B cell (primary cell): ENCODE data around the gene CPXM1. TPM values are rescaled to one million over a fixed set of nuclear protein-coding genes. Genes with fewer than 3 reads are reported as not detected.
"Not testable (repeated sequence)": the region's sequence is repeated elsewhere in the genome, so short reads cannot be mapped to it uniquely, and the experiment has no call there.

Experiments used
- ATAC-seq: fragments of 200-7000 bp; cut with Tn5 transposase; one replicate; pipeline ENCODE4 v1.10.0; 2021; ENCODE audit warnings: low read depth, mild to moderate bottlenecking, moderate number of reproducible peaks, moderate library complexity
- CTCF ChIA-PET: fragments of 350-600 bp; sonication (Branson Sonifier 250); formaldehyde crosslinking; loops from one replicate; lab custom pipeline; 2021; ENCODE audit warnings: antibody characterized with exemption, inconsistent platforms; lab: Charles Lee
- POLR2A ChIA-PET: fragments of 350-600 bp; sonication (Branson Sonifier 250); formaldehyde crosslinking; loops from one replicate; lab custom pipeline; 2021; ENCODE audit warnings: antibody characterized with exemption; lab: Charles Lee
- DNase-seq: peaks from one replicate; pipeline ENCODE4 v3.0.0; 2013
- H2AFZ ChIP-seq: 2 replicates; pipeline ENCODE4 v1.6.1; 2012; ENCODE audit warnings: mild to moderate bottlenecking, low read depth, low read length; ENCODE audit not compliant: insufficient read depth, poor library complexity, severe bottlenecking
- H3K27ac ChIP-seq, 2 donors: 1 replicate in 1 of 2; 2 replicates in 1 of 2; pipeline ENCODE4 v1.5.1; 2012 to 2013; ENCODE audit warnings: low read length in 2 of 2, mild to moderate bottlenecking in 2 of 2, moderate library complexity in 1 of 2
- H3K27me3 ChIP-seq, 4 experiments: fragments of 200-600 bp in 1 of 4; sonication (generic) in 1 of 4; replicated peaks in 1 of 4; 1 replicate in 2 of 4; 2 replicates in 2 of 4; pipeline versions ENCODE4 v1.6.1 to v1.7.0; 2013 to 2016; ENCODE audit warnings: low read length in 3 of 4, mild to moderate bottlenecking in 2 of 4, mixed read lengths in 1 of 4, moderate library complexity in 1 of 4; ENCODE audit not compliant: insufficient read depth in 4 of 4, control insufficient read depth in 3 of 4; ENCODE audit errors: control extremely low read depth in 1 of 4
- H3K36me3 ChIP-seq, 2 experiments: replicated peaks in 1 of 2; 1 replicate in 1 of 2; 2 replicates in 1 of 2; pipeline versions ENCODE4 v1.6.1 to v1.7.1; 2013; ENCODE audit warnings: low read length in 1 of 2; ENCODE audit not compliant: insufficient read depth in 2 of 2, control insufficient read depth in 1 of 2; ENCODE audit errors: control extremely low read depth in 1 of 2, extremely low read depth in 1 of 2
- H3K4me1 ChIP-seq, 2 donors: fragments of 200-600 bp in 1 of 2; sonication (generic) in 1 of 2; 1 replicate in 1 of 2; 2 replicates in 1 of 2; pipeline versions ENCODE4 v1.5.1 to v1.6.1; 2013 to 2017; ENCODE audit warnings: low read length in 2 of 2; ENCODE audit not compliant: control insufficient read depth in 2 of 2, insufficient read depth in 2 of 2
- H3K4me2 ChIP-seq: replicated peaks from 2 replicates; pipeline ENCODE3; 2012; ENCODE audit warnings: mild to moderate bottlenecking, low read depth, low read length; ENCODE audit not compliant: poor library complexity, severe bottlenecking
- H3K4me3 ChIP-seq, 5 experiments: fragments of 200-600 bp in 1 of 5; sonication (generic) in 1 of 5; 1 replicate in 3 of 5; 2 replicates in 2 of 5; pipeline versions ENCODE4 v1.5.1 to v1.7.0; 2011 to 2016; ENCODE audit warnings: low read length in 4 of 5, mild to moderate bottlenecking in 4 of 5, low read depth in 2 of 5, control low read depth in 1 of 5, moderate library complexity in 1 of 5; ENCODE audit not compliant: insufficient read depth in 1 of 5; ENCODE audit errors: control extremely low read depth in 1 of 5, extremely low read depth in 1 of 5
- H3K79me2 ChIP-seq: fragments of 200-600 bp; sonication (generic); one replicate; pipeline ENCODE4 v1.6.0; 2016; ENCODE audit warnings: low read length; ENCODE audit not compliant: control insufficient read depth, insufficient read depth
- H3K9ac ChIP-seq: fragments of 200-600 bp; sonication (generic); 2 replicates; pipeline ENCODE4 v1.6.1; 2017; ENCODE audit warnings: mild to moderate bottlenecking, low read length, moderate library complexity
- H3K9me3 ChIP-seq, 3 donors: one replicate each; pipeline versions ENCODE4 v1.6.1 to v1.7.1; 2013; ENCODE audit warnings: low read length in 2 of 3; ENCODE audit not compliant: control insufficient read depth in 2 of 3, insufficient read depth in 1 of 3; ENCODE audit errors: control extremely low read depth in 1 of 3
- H4K20me1 ChIP-seq: 2 replicates; pipeline ENCODE4 v1.6.0; 2012; ENCODE audit warnings: mild to moderate bottlenecking, low read length; ENCODE audit not compliant: insufficient read depth, control insufficient read depth, poor library complexity, severe bottlenecking
- H3K27ac Mint-ChIP-seq: one replicate; pipeline ENCODE4 v1.8.0; 2021; ENCODE audit warnings: mixed read lengths
- H3K27me3 Mint-ChIP-seq: one replicate; pipeline ENCODE4 v1.8.0; 2021; ENCODE audit warnings: mixed read lengths
- H3K4me1 Mint-ChIP-seq: one replicate; pipeline ENCODE4 v1.8.0; 2021; ENCODE audit warnings: mixed read lengths
- H3K4me3 Mint-ChIP-seq: one replicate; pipeline ENCODE4 v1.8.0; 2021; ENCODE audit warnings: mixed read lengths
- H3K9me3 Mint-ChIP-seq: one replicate; pipeline ENCODE4 v1.8.0; 2022; ENCODE audit warnings: mixed read lengths; ENCODE audit not compliant: insufficient read depth
- CTCF ChIP-seq: fragments of 200-600 bp; IDR thresholded peaks from one replicate; pipeline ENCODE4 v1.8.0; 2022; ENCODE audit warnings: antibody characterized with exemption, mild to moderate bottlenecking
- EZH2 ChIP-seq: IDR thresholded peaks from 2 replicates; pipeline ENCODE4 v1.6.1; 2012; ENCODE audit warnings: borderline replicate concordance, low read depth, mild to moderate bottlenecking, moderate library complexity, low read length; ENCODE audit not compliant: insufficient read depth, poor library complexity, severe bottlenecking
- WGBS: methylation state at CpG from one replicate; pipeline ENCODE4 v1.1.5; 2013; ENCODE audit warnings: missing lambda C conversion rate; ENCODE audit not compliant: insufficient coverage; 5-methylcytosine and 5-hydroxymethylcytosine counted together
- intact Hi-C: fragments of 100-400 bp; cut with micrococcal nuclease; formaldehyde crosslinking; loops from one replicate; pipeline ENCODE4 v1.10.0; 2022
- polyA plus RNA-seq: library from polyadenylated mRNA; depleted of rRNA; stranded (reverse); fragments of >200 nt; gene quantifications from 2 replicates; pipeline ENCODE4 v1.2.3, GENCODE V29; 2012
- total RNA-seq, 2 donors: library from RNA; stranded (reverse); fragments of 120-200 nt in 1 of 2; gene quantifications; 1 replicate in 1 of 2; 2 replicates in 1 of 2; pipeline versions ENCODE4 v1.2.3 to v1.2.4, GENCODE V29; 2013 to 2022

CPXM1 gene
- total and polyA plus RNA-seq, 2 donors (not counting 1 experiment from before 2014, with no cell fraction given): 0.21 to 1.9 TPM

- peaks cover 5 to 7% (median 6%) of the 10 kb centered on the region in 3 donors for H3K9me3 ChIP-seq
- CTCF ChIA-PET: no interaction called here
- Mint-ChIP-seq H3K4me1 (no peaks in the 10 kb centered on the region), H3K4me3 (no peak overlapping the region), H3K9me3 (peaks cover 5% of the 10 kb centered on the region), H3K27ac (no peak overlapping the region), H3K27me3 (peaks cover 59% of the 10 kb centered on the region)
- DNase-seq: no peak
- POLR2A ChIA-PET: interaction anchor here (0.7 kb wide), 1 partner anchor 12 kb away, joined by 9 read pairs; no protein-coding TSS in a partner anchor
- no peaks in the 10 kb centered on the region for H3K4me1 ChIP-seq
- intact Hi-C loops: no loop called here
- H4K20me1 ChIP-seq: no peaks in the 10 kb centered on the region
- TF ChIP-seq EZH2 (no peak), CTCF (no peak)
- no peak overlapping the region for H3K9ac ChIP-seq
- H2AFZ ChIP-seq: no peak overlapping the region
- no peak overlapping the region for H3K4me2 ChIP-seq
- WGBS: 93% methylated on average over 5 of the region's 10 CpGs
- H3K27ac ChIP-seq: no peak overlapping the region
- no peak overlapping the region for H3K4me3 ChIP-seq
- no peak for ATAC-seq
- peaks cover 0 to 18% (median 9%) of the 10 kb centered on the region in 4 experiments for H3K27me3 ChIP-seq
- H3K79me2 ChIP-seq: no peaks in the 10 kb centered on the region
- no peaks in the 10 kb centered on the region for H3K36me3 ChIP-seq
These were observed 9.3 kb upstream of the CPXM1 start for GRCh38 chr20:2809690-2810089.

DNA sequence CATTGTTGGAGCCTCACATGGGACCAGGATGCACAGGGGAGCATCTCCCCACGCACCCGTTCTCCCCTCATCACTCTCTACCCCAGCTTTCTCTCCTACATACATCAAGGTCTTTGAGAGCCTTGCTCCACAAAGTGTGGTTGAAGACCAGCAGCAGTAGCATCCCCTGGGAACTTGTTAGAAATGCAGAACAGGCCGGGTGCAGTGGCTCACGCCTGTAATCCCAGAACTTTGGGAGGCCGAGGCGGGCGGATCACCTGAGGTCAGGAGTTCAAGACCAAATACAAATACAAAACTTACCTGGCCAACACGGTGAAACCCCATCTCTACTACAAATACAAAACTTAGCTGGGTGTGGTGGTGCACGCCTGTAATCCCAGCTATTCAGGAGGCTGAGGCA is 7.5 kb upstream of the CPXM1 start:
- H3K4me2 ChIP-seq, H3K9me3 Mint-ChIP-seq, H3K4me3 Mint-ChIP-seq, H3K4me1 ChIP-seq, H3K4me3 ChIP-seq, ATAC-seq, DNase-seq, POLR2A ChIA-PET, intact Hi-C loops, H3K27ac Mint-ChIP-seq, H3K27ac ChIP-seq, H3K79me2 ChIP-seq, H3K36me3 ChIP-seq, CTCF ChIA-PET, H3K4me1 Mint-ChIP-seq, H2AFZ ChIP-seq, H3K9me3 ChIP-seq, H3K9ac ChIP-seq, H4K20me1 ChIP-seq: not testable (repeated sequence)
- peaks cover 56% of the 10 kb centered on the region for H3K27me3 Mint-ChIP-seq
- 93% methylated on average over 6 of the region's 9 CpGs for WGBS
- H3K27me3 ChIP-seq: peaks cover 0 to 16% (median 12%) of the 10 kb centered on the region in 4 experiments
